SH-SY5Y (cell line): Measurements from ENCODE around the gene ATG12.

Experiments used
- GATA2 ChIP-seq: IDR thresholded peaks from 2 replicates; pipeline ENCODE4 v1.6.1; 2011; ENCODE audit warnings: mild to moderate bottlenecking, low read depth, low read length
- GATA3 ChIP-seq: IDR thresholded peaks from 2 replicates; pipeline ENCODE4 v1.6.1; 2011; ENCODE audit warnings: low read depth, mild to moderate bottlenecking, low read length, moderate library complexity

GRCh38 chr5:115798252-115798651 lies 43.1 kb downstream of the ATG12 start:
- TF ChIP-seq GATA2 (no peak), GATA3 (no peak)
